Measurements from ENCODE around the gene OSBPL10.

Gene OSBPL10

DNA sequence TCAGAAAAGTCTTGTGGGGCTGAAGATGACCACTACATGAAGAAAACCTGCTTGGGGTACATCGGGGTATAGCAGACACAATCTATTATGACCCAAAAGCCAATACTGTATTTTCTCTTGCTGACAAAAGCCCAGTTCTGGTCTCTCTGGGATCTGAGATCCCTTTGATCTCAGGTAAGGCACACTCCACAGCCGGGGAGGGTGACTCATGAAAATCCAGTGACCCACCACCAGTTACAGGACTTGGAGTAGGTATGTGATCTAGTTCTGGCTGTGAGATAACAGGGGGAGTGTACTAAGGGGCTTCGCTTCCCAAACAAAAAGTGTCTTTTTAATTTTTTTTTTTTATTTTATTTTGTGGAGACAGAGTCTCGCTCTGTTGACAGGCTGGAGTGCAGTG, 255.1 kb downstream of the OSBPL10 start:
- Histone ChIP-seq H3K9me2 (ENCODE audit: low read depth, low read length) (no peaks in the 10 kb centered on the region), H3K4me3 (ENCODE audit: low read depth, low read length, poor library complexity, severe bottlenecking) (no peak overlapping the region), H3K4me2 (ENCODE audit: low read length) (no peak overlapping the region), H3K79me2 (ENCODE audit: insufficient read depth, low read length) (no peaks in the 10 kb centered on the region), H3K36me3 (ENCODE audit: insufficient read depth, low read length) (peaks cover 24% of the 10 kb centered on the region; the same call in 1 of the 2 replicates), H3F3A (ENCODE audit: insufficient read depth, low read length) (no peaks in the 10 kb centered on the region), H3K4me1 (ENCODE audit: insufficient read depth, low read length, severe bottlenecking) (peaks cover 7% of the 10 kb centered on the region), H3K9me3 (ENCODE audit: low read length) (no peaks in the 10 kb centered on the region), H4K20me1 (ENCODE audit: insufficient read depth, low read length) (no peaks in the 10 kb centered on the region), H2AFZ (ENCODE audit: low read length) (no peak overlapping the region), H3K27me3 (ENCODE audit: insufficient read depth, low read length) (no peaks in the 10 kb centered on the region), H3K9ac (ENCODE audit: low read length) (no peak overlapping the region), H3K27ac (ENCODE audit: low read depth, low read length, poor library complexity, severe bottlenecking) (no peak overlapping the region)
- no peak for TF ChIP-seq EZH2 (IDR thresholded peaks at IDR 0.05; ENCODE audit: borderline replicate concordance, low read length)
- TF ChIP-seq, protein P1, sequence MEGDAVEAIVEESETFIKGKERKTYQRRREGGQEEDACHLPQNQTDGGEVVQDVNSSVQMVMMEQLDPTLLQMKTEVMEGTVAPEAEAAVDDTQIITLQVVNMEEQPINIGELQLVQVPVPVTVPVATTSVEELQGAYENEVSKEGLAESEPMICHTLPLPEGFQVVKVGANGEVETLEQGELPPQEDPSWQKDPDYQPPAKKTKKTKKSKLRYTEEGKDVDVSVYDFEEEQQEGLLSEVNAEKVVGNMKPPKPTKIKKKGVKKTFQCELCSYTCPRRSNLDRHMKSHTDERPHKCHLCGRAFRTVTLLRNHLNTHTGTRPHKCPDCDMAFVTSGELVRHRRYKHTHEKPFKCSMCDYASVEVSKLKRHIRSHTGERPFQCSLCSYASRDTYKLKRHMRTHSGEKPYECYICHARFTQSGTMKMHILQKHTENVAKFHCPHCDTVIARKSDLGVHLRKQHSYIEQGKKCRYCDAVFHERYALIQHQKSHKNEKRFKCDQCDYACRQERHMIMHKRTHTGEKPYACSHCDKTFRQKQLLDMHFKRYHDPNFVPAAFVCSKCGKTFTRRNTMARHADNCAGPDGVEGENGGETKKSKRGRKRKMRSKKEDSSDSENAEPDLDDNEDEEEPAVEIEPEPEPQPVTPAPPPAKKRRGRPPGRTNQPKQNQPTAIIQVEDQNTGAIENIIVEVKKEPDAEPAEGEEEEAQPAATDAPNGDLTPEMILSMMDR (IDR thresholded peaks at IDR 0.05; ENCODE audit: low read length) = no peak

DNA sequence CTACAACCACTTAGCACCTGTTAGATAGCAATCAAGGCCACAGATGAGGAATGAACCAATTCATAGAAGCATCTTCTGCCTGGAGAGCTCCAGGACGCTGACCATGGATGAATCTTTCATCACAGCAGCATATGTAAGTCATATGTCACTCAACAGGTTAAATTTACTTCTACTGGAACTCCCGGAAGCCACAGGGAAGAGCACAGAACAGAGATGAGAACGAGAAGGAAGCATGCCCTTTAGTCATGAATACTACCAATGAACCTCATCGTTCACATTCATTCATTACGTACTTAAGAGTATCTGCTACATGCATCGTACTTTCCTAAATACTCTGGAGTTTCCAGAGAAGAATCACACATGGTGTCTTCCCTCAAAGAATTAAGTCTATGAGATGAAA, 255.5 kb downstream of the OSBPL10 start:
- no peaks in the 10 kb centered on the region for H3F3A ChIP-seq (ENCODE audit: insufficient read depth, low read length)
- no peak overlapping the region for H3K4me2 ChIP-seq (ENCODE audit: low read length)
- peaks cover 23% of the 10 kb centered on the region; the same call in 1 of the 2 replicates for H3K36me3 ChIP-seq (ENCODE audit: insufficient read depth, low read length)
- H4K20me1 ChIP-seq (ENCODE audit: insufficient read depth, low read length) = no peaks in the 10 kb centered on the region
- no peaks in the 10 kb centered on the region for H3K27me3 ChIP-seq (ENCODE audit: insufficient read depth, low read length)
- H3K27ac ChIP-seq (ENCODE audit: low read depth, low read length, poor library complexity, severe bottlenecking) = no peak overlapping the region
- H3K4me1 ChIP-seq (ENCODE audit: insufficient read depth, low read length, severe bottlenecking) = peaks cover 7% of the 10 kb centered on the region
- H3K79me2 ChIP-seq (ENCODE audit: insufficient read depth, low read length) = no peaks in the 10 kb centered on the region
- no peak overlapping the region for H3K4me3 ChIP-seq (ENCODE audit: low read depth, low read length, poor library complexity, severe bottlenecking)
- H3K9ac ChIP-seq (ENCODE audit: low read length) = no peak overlapping the region
- no peaks in the 10 kb centered on the region for H3K9me2 ChIP-seq (ENCODE audit: low read depth, low read length)
- H3K9me3 ChIP-seq (ENCODE audit: low read length) = no peaks in the 10 kb centered on the region
- TF ChIP-seq, protein P1 (IDR thresholded peaks at IDR 0.05; ENCODE audit: low read length) = no peak
- TF ChIP-seq EZH2 (IDR thresholded peaks at IDR 0.05; ENCODE audit: borderline replicate concordance, low read length) = no peak
- H2AFZ ChIP-seq (ENCODE audit: low read length) = no peak overlapping the region

DNA sequence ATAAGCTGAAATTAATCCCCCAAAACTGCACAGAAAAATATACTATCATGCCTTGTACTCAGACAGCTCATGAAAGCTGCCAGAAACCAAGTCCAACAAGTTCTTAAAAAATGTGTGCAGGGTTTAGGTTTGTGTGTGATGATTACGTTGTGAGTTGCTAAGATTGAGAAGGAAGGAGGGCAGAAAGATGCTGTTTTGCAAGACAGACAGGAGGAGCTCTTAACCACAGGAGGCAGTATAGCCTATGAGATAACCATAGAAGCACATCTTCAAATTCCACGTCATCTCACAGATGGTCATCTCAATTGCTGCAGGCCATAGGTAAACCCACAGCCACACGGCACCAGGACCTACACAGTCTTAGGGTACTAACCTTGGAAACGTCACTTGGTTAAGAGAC, 256.4 kb downstream of the OSBPL10 start:
- no peak overlapping the region for H3K4me2 ChIP-seq (ENCODE audit: low read length)
- no peak overlapping the region for H2AFZ ChIP-seq (ENCODE audit: low read length)

More for the DNA sequence above, 256.4 kb downstream of the OSBPL10 start:
- H3K79me2 ChIP-seq (ENCODE audit: insufficient read depth, low read length) = no peaks in the 10 kb centered on the region
- H3K4me3 ChIP-seq (ENCODE audit: low read depth, low read length, poor library complexity, severe bottlenecking) = no peak overlapping the region
- H3K4me1 ChIP-seq (ENCODE audit: insufficient read depth, low read length, severe bottlenecking) = peaks cover 7% of the 10 kb centered on the region
- H3K9me2 ChIP-seq (ENCODE audit: low read depth, low read length) = no peaks in the 10 kb centered on the region
- no peak overlapping the region for H3K27ac ChIP-seq (ENCODE audit: low read depth, low read length, poor library complexity, severe bottlenecking)
- no peaks in the 10 kb centered on the region for H3K27me3 ChIP-seq (ENCODE audit: insufficient read depth, low read length)
- H3F3A ChIP-seq (ENCODE audit: insufficient read depth, low read length) = no peaks in the 10 kb centered on the region
- H4K20me1 ChIP-seq (ENCODE audit: insufficient read depth, low read length) = no peaks in the 10 kb centered on the region
- H3K9ac ChIP-seq (ENCODE audit: low read length) = no peak overlapping the region
- peaks cover 23% of the 10 kb centered on the region; the same call in 1 of the 2 replicates for H3K36me3 ChIP-seq (ENCODE audit: insufficient read depth, low read length)
- TF ChIP-seq, protein P1 (IDR thresholded peaks at IDR 0.05; ENCODE audit: low read length) = peak; percentile 61
- no peak for TF ChIP-seq EZH2 (IDR thresholded peaks at IDR 0.05; ENCODE audit: borderline replicate concordance, low read length)
- no peaks in the 10 kb centered on the region for H3K9me3 ChIP-seq (ENCODE audit: low read length)

Data from OCI-LY1 (cell line).